IPS-NIHi7 (cell line): ENCODE measurements around the gene NRAS.
A peak's percentile ranks its signal among the peaks of the same experiment; 100 is the strongest.
"Not testable (repeated sequence)": the region's sequence is repeated elsewhere in the genome, so short reads cannot be mapped to it uniquely, and the experiment has no call there.

ENCODE experiments used
- DNase-seq: peaks from one replicate; pipeline ENCODE4 v3.0.0; 2012; ENCODE audit warnings: mixed read lengths; ENCODE audit errors: extremely low spot score

Gene NRAS

DNA sequence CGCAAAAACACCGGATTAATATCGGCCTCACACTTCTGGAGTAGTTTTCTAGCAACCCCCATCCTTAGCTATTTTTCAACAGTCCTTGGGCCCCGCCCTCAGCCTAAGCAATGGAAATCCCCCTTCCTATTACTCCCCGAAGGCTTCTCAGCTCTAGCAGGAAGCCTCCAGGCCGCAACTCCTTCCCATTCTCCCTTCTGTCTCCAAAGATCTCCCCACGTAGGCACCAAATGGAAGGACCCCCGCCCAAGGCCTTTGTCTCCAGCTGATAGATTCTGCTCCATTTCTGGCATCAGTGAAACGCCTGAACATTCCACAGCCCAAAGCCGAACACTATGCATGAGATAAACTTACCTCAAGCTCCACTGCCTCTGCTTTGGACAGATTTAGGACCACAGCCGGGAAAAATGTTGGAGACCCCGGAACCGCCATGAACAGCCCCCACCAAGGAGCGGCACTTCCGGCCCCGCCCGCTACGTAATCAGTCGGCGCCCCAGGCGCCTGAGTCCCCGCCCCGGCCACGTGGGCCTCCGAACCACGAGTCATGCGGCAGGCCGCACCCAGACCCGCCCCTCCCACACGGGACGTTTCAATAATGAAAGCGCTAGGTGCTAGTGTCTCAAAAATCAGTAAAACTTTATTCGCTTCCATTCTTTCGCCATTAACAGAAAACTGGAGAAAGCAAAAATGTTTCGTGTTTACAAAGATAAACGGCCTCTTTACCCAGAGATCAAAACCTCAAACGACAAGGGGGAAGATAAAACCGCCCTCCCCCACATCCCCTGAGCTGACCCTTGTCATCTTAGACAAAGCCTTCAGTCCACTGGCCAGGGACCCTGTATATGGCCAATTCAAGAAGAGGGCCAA is at the start of gene NRAS:
Gene NRAS, minus strand, starts transcription at position 468 of the 867 bp plus-strand sequence. CDS start 611 bp downstream, outside the sequence.
- DNase-seq = peak; percentile 96

DNA sequence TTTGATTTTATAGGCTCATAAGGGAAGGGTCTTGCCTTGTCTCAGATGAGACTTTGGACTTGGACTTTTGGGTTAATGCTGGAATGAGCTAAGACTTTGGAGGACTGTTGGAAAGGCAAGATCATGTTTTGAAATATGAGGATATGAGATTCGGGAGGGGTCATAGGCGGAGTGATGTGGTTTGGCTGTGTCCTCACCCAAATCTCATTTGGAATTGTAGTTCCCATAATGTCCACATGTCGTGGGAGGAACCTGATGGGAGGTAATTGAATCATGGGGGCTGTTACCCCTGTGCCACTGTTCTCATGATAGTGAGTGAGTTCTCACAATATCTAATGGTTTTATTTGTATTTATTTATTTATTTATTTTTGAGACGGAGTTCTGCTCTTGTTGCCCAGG is 48.1 kb upstream of the NRAS start:
- DNase-seq = no peak

DNA sequence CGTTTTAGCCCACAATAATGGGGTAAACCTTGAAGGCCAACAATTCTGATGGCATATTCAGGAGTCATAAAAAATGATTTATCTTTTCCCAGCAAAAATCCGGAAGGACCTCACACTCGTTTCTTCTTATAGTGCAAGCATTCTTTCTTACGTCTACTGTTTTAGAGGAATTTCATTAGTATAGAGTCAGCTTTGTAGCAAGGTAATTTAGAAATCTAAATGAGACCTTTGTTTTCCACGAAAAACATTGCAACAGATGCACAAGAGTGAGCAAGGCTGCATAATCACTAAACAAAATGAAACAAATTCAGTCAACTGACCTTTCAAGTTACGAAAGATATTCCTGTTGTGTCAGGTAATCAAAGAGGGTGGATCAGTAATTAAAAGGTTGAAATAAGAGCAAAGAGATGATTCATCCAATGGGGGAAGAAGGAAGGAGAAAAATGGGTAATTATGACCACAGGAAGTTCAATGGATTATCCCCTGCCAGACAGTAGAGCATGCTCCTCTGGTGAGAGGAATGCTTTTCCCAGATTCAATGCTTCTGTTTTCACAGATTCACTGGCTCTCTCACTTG is 41.8 kb upstream of the NRAS start:
- no peak for DNase-seq

DNA sequence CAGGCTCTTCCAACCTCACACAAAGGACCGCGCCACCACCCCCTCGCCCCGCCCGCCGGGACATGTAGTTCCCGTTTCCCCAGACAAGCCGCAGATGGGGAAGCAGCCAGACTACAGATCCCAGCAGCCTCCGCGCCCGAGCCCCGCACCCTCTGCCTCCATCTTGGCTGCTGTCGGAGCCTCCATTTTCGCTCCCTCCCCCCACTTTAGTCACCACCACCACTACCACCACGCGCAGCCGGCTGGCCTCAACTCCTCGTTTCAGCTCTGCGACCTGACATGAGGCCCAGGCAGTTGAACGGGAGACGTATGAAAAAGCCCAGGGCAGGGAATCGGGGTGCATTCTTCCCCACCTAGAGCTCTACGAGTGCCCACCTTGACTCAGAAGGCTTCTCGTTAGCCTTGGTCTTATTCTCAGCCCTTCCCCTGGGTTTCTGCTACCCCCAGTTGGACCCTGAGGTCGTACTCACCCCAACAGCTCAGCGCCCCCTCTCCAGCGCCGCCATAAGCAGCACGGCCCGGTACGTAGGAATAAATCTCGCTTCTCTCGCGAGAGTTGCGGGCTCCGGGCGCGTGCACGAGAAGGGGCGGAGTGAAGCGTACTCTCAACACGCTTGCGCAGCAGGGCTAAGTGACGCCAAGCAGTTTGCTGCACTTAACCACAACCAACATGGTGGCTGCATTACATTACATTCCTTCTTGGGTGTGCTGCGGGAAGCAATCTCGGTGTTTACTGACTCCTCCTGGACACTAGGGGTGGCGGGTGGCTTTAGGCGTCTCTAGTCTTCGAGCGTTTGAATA is 41.1 kb upstream of the NRAS start, which contains the start of gene CSDE1:
Gene CSDE1, minus strand, starts transcription at position 530 of the 801 bp plus-strand sequence. CDS start 18,094 bp downstream, outside the sequence.
- DNase-seq = peak; percentile 94

GRCh38 chr1:114756949-114757454 is 40.4 kb upstream of the NRAS start:
- DNase-seq = peak; percentile 27

DNA sequence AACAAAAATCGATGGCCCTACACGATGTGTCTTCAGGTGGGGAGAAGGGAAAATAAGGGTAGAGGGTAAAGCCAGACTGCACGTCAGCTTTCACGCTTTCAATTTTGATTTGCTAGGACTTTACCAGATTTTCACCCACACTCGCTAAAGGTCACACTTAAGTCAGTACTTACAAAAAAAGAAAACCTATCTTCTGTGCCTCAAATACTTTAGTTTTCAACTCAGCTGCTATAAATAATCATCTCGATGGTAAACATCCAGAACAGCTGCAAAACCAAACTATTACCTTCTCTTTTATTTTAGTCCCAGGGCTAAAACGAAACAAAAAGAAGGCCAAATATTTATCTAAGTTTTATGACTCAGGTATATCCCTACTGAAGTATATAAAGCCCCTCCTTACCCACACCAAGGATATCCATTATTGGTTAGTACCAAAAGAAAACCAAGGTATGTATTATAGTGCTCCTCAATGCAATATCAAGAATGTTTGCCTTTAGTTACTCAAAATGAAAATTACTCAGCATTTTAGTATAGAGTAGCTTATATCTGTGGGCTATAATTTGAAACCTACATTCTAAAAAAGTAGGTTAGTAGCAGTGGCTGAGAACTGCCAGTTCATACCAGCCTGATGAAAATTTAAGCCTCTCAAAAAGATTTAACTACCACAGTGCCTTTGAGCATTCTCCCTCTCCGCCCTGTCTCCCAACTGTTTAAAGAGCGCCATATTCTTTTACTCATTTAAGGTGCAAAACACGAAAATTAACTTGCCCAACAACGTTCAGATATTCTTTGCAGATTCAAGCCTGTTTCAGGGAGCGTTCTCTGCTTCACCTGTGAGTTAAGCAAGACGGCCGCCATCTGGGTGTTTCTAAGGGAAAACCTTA is 39.7 kb upstream of the NRAS start:
- no peak for DNase-seq

DNA sequence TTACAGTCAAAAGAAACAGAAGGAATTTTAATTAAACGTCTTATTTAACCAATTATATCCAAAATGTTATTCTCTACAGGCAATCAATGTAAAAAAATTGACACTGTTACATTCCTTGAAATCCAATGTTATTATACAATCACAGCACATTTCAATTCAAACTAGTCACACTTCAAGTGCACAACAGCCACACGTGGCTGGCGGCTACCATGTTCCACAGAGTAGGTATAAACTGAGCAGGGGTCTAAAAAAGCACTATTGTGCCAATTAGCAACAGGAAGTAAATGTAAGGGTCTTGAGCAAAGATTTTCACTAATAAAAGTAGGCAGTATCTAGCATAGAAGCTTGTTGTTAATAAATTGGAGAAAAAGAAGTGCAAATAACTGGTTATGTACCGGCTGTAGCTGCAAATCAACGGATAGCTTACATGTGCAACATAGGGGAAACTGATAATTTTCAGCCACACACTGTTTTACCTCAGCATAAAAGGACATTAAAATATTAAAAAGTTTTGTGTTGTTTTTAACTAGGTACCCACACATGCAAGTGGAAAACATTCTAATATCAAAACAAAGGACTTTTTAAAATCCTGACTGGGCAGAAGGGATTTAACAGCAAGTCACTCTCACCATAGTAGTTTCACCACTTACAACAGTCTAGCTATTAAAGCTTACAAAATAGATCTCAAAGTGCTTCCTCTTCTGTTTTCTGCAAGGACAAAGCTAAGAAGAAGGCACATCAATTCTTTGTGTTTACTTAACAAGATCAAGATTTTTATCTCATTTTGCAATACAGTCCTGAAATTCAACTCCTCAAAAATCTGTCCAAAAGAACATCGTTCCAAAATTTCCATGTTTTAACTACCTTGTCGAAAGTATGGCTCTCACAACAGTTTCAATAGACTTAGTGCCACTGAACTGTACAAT is 38.7 kb upstream of the NRAS start:
- no peak for DNase-seq

- not testable (repeated sequence) for DNase-seq
Measured at GRCh38 chr1:114753702-114754101, 37.1 kb upstream of the NRAS start.

- DNase-seq = no peak
Measured at GRCh38 chr1:114753143-114753542, 36.6 kb upstream of the NRAS start.

GRCh38 chr1:114750780-114751179 is 34.2 kb upstream of the NRAS start:
- DNase-seq = no peak

- no peak for DNase-seq
Measured at GRCh38 chr1:114749835-114750234, 33.3 kb upstream of the NRAS start.

GRCh38 chr1:114746450-114747121 is 30.0 kb upstream of the NRAS start:
- no peak for DNase-seq

DNA sequence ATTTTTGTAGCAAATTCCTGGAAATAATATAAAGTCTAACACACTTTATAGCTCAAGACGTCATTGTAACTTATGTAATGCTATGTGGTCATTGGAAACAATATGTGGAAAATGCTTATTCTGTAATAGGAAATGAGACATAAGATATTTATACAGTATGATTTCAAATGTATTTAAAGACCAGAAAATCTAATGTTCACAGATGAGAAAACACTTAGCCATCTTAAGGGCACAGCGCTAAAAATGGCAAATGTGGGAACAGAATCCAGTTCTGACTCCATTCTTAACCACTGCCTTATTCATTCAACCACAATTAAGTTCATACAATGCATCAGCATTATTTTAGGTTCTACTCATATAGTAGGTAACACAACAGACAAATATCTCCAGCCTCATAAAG is 28.7 kb upstream of the NRAS start:
- DNase-seq = no peak

DNA sequence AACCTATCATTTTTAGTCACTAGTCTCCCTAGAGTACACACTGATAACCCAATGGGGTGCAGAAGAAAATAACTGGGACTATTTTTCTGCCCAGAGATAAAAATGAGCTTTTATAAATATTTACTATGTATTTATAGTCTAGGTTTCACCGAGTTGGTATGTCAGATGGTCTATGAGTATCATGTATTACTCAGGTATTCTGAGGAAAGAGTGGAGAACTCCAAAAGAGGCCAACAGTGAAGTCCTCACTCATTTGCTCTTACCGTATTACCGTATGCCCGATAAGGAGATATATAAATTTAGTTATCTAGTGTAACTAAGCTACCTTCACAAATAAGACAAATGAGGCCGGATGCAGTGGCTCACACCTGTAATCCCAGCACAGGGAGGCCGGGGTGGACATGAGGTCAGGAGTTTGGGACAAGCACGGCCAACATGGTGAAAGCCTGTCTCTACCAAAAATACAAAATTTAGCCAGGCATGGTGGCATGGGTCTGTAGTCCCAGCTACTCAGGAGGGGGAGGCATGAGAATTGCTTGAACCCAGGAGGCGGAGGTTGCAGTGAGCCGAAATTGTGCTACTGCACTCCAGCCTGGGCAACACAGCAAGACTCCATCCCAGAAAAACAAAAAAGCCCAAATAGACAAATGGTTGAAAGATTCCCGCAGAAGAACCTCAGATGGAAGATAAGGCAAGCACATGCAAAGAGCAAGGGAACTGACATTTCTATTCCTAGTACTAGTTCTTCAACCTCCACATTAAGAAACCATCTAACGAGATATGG is 25.6 kb upstream of the NRAS start:
- no peak for DNase-seq

GRCh38 chr1:114740331-114740730 is 23.8 kb upstream of the NRAS start:
- DNase-seq = no peak

DNA sequence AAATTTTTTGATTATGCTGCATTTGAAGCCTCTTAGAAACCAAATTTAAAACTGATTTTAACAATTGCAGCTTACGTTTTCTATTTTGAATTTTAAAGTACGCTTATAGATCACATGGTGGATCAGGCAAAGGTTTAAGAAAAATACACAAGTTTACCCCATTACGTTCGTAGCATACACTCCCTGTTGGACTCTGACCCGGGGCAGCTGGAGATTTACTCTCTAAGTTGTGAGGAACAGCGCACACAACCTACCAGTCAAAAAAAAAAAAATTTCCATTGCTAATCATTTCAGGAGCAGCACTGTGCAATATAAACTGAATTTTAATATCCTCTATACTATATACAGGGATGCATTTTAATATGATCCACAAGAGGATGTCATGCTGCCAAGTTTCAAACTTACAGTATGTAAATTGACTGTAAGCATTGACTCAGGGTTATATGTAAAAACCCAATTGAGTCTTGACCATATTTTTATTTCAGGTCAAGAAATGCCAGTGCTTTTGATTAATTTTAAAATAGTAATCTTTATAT is 20.8 kb upstream of the NRAS start:
- DNase-seq = no peak

- no peak for DNase-seq
Measured at GRCh38 chr1:114735479-114735878, 18.9 kb upstream of the NRAS start.

DNA sequence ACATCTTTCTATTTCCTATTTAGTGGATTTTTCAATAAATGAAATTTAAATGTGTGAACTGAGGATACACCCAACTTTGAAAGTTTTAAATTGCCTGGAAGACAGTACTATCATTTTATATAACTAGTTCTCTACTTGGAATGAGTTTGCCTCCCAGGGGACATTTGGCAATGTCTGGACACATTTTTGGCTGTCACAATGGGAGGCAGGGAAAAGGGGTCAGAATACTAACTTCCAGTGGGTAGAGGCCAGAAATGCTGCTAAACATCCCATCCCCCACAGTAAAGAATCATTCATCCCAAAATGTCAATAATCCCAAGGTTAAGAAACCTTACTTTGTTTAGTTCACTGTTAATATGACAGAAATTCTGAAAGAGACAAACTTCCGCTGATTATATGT is 13.2 kb upstream of the NRAS start:
- DNase-seq = no peak
